Peyer's patch (tissue), 4 donors: ENCODE data around the gene MINDY4. TPM values are rescaled to one million over a fixed set of nuclear protein-coding genes. Genes with fewer than 3 reads are reported as not detected.

ENCODE experiments used
- DNase-seq, 3 donors: peaks; one replicate each; pipeline ENCODE4 v3.0.0-alpha.2; 2017 to 2019
- H3K27ac ChIP-seq, 4 donors: fragments of 200-600 bp; sonication (generic); one replicate each; pipeline ENCODE4 v1.5.1; 2016 to 2019
- H3K27me3 ChIP-seq, 2 donors: fragments of 200-600 bp; sonication (generic); one replicate each; pipeline ENCODE4 v1.5.1; 2019
- H3K36me3 ChIP-seq, 3 donors: fragments of 200-600 bp; sonication (generic); one replicate each; pipeline ENCODE4 v1.5.1; 2016 to 2019
- H3K4me1 ChIP-seq, 4 donors: fragments of 200-600 bp; sonication (generic); one replicate each; pipeline ENCODE4 v1.5.1; 2016 to 2019
- H3K4me3 ChIP-seq, 4 donors: fragments of 200-600 bp; sonication (generic); 1 replicate in 3 of 4; 2 replicates in 1 of 4; pipeline ENCODE4 v1.5.1; 2016 to 2019; ENCODE audit warnings: mild to moderate bottlenecking in 1 of 4
- H3K9me3 ChIP-seq, 4 donors: fragments of 200-600 bp; sonication (generic); one replicate each; pipeline ENCODE4 v1.5.1; 2016 to 2019; ENCODE audit warnings: mild to moderate bottlenecking in 1 of 4
- POLR2A ChIP-seq, 2 donors: fragments of 450-650 bp; IDR thresholded peaks; one replicate each; pipeline ENCODE4 v1.5.1; 2017; ENCODE audit warnings: antibody characterized with exemption in 2 of 2, mild to moderate bottlenecking in 2 of 2, moderate library complexity in 2 of 2
- total RNA-seq, 4 donors: library from RNA; depleted of rRNA; stranded (reverse); fragments of >200 nt; gene quantifications; one replicate each; pipeline ENCODE4 v1.1.0, GENCODE V29; 2016
- TF ChIP-seq, protein P1 (sequence below), 6 experiments: fragments of 450-650 bp in 4 of 6; fragments of 200-600 bp in 2 of 6; sonication (generic) in 1 of 6; IDR thresholded peaks; one replicate each; pipeline ENCODE4 v1.5.1; 2017 to 2019; ENCODE audit warnings: antibody characterized with exemption in 6 of 6, mild to moderate bottlenecking in 3 of 6, moderate library complexity in 1 of 6

Gene MINDY4
- total RNA-seq, 4 donors from 2014 or later, result 3.9 to 19.8 (median 6.8) TPM

DNA sequence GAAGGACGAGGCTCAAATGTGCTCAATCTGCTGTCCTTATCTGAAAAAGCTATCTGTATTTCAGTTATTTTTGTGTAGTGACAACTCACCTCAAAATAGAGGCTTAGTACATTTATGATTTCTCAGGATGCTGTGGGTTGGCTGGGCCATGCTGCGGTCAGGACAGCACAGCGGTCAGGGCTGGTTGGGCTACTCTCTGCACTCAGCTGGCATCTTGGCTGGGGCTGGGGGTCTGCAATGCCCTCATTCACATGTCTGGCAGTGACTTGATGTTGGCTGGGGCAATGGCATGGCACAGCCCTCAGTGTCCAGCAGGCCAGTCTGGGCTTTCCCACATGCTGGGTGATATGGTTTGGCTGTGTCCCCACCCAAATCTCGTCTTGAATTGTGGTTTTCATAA lies 34.9 kb upstream of the MINDY4 start:
- H3K36me3 ChIP-seq, result no peaks in the 10 kb centered on the region
- TF ChIP-seq, protein P1, sequence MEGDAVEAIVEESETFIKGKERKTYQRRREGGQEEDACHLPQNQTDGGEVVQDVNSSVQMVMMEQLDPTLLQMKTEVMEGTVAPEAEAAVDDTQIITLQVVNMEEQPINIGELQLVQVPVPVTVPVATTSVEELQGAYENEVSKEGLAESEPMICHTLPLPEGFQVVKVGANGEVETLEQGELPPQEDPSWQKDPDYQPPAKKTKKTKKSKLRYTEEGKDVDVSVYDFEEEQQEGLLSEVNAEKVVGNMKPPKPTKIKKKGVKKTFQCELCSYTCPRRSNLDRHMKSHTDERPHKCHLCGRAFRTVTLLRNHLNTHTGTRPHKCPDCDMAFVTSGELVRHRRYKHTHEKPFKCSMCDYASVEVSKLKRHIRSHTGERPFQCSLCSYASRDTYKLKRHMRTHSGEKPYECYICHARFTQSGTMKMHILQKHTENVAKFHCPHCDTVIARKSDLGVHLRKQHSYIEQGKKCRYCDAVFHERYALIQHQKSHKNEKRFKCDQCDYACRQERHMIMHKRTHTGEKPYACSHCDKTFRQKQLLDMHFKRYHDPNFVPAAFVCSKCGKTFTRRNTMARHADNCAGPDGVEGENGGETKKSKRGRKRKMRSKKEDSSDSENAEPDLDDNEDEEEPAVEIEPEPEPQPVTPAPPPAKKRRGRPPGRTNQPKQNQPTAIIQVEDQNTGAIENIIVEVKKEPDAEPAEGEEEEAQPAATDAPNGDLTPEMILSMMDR (IDR thresholded peaks at IDR 0.05), result no peak
- H3K27ac ChIP-seq, result no peak overlapping the region
- no peaks in the 10 kb centered on the region for H3K27me3 ChIP-seq
- peaks cover 0 to 3% (median 0%) of the 10 kb centered on the region in 4 donors for H3K9me3 ChIP-seq
- no peaks in the 10 kb centered on the region for H3K4me1 ChIP-seq
- no peak for DNase-seq
- H3K4me3 ChIP-seq, result no peak overlapping the region

DNA sequence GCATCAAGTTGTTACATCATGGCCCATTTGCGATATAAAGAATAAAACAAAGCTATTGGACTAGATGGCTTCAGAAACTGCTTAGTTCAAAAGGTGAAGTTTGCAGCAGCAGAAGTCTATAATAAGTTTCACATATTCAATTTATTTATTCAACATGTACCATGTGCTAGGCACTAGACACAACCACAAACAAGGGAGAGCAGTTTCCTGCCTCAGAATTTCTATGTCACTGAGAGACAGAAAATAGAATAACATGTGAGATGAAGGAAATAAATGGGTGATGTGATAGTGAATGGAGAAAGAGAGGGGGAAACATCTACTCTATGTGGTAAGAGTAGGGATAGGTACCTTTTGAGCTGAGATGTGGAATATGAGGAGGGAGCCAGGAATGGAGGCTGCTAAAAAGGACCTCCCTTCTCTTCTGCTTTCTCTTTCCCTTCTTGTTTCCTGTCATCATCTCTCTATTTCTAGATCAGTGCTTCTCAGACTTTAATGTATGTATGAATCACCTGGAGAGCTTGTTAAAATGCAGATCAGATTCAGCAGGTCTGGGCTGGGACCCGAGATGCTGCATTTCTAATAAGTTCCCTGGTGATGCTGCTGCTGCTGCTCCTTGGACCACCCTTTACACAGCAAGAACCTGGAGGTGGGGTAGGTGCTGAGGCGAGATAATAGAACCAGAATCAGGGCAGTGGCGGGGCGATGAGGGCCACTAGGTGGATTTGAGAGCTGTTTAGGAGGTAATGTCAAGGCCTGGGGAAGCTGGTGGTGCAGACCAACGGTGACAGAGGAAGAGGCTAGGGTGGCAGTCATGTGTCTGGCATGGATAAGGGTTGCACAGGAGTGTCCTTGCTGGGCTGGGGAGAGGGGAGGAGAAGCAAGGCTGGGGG lies 32.9 kb upstream of the MINDY4 start:
- H3K4me1 ChIP-seq, result no peaks in the 10 kb centered on the region
- H3K4me3 ChIP-seq, result no peak overlapping the region
- peaks cover 0 to 3% (median 0%) of the 10 kb centered on the region in 4 donors for H3K9me3 ChIP-seq
- no peak for DNase-seq
- TF ChIP-seq, protein P1 (IDR thresholded peaks at IDR 0.05), result no peak
- TF ChIP-seq POLR2A (IDR thresholded peaks at IDR 0.05), result no peak
- H3K36me3 ChIP-seq, result no peaks in the 10 kb centered on the region
- H3K27ac ChIP-seq, result peak overlapping the region in 2 of 4 donors; percentile 4 to 20
- H3K27me3 ChIP-seq, result no peaks in the 10 kb centered on the region

DNA sequence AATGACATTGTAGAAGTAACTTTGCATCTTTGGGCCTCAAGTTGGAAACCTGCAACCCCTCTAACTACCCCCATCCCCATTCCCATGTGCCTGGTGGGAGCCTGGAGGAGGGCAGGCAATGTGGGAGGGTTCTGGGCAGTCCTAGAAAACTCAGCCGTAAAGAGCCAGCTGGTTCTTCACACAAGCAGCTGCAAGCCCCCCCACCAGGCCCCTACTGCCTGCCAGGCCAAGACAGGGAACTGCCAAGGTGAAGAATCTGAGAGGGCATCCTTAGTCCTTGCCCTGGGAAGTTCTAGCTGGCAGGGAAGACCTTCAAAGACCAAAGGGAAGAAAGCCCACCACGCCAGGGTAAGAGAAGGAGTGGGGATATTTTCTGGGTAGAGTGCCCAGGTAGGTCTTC lies 31.5 kb upstream of the MINDY4 start:
- no peak for DNase-seq
- no peak overlapping the region for H3K27ac ChIP-seq
- no peaks in the 10 kb centered on the region for H3K27me3 ChIP-seq
- no peaks in the 10 kb centered on the region for H3K4me1 ChIP-seq
- TF ChIP-seq, protein P1 (IDR thresholded peaks at IDR 0.05), result no peak
- TF ChIP-seq POLR2A (IDR thresholded peaks at IDR 0.05), result no peak
- H3K4me3 ChIP-seq, result no peak overlapping the region
- H3K9me3 ChIP-seq, result peaks cover 0 to 3% (median 0%) of the 10 kb centered on the region in 4 donors
- no peaks in the 10 kb centered on the region for H3K36me3 ChIP-seq

DNA sequence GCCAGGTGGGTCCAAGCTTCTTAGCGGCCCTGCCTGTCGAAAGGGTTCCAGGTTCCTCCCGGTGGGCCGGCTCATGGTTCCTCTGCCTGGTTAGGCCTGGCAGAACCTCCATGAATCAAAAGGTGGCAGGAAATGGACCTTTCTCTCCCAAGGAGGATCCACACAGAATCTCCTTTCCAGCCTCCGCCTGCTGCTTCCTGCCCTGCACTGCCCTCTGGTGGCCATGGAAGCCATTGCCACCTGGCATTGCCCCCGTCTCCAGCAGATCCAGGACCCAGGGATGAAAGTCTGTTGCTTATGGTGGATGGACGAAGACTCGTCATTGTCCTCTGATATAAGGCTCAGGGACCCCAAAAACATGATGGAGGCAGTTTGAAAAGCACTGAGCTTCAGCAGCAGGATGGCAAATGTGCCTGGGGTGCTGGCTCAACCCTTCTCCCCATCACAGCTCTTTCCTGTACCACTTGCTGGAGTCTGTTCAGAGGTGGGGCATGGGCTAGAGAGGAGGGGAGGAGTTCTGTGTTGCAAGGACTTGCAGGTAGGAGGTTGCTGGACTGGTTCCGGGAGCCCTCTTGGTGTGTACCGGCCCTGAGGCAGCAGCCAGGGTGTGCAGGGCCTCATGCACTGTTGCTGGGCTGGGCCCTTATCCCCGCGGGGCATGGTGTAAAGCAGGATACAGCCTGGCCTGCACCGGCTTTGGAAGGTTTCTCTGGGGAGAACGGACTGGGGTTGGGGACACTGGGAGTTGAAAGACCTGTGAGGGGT lies 30.6 kb upstream of the MINDY4 start:
- Histone ChIP-seq H3K27ac (no peak overlapping the region), H3K4me1 (no peaks in the 10 kb centered on the region), H3K9me3 (peaks cover 0 to 3% (median 0%) of the 10 kb centered on the region in 4 donors), H3K27me3 (no peaks in the 10 kb centered on the region), H3K36me3 (no peaks in the 10 kb centered on the region), H3K4me3 (no peak overlapping the region)
- peak; percentile 62 to 91 (median 84) for DNase-seq
- TF ChIP-seq, protein P1 (IDR thresholded peaks at IDR 0.05), result peak; percentile 82 to 99 (median 96)
- TF ChIP-seq POLR2A (IDR thresholded peaks at IDR 0.05), result no peak

DNA sequence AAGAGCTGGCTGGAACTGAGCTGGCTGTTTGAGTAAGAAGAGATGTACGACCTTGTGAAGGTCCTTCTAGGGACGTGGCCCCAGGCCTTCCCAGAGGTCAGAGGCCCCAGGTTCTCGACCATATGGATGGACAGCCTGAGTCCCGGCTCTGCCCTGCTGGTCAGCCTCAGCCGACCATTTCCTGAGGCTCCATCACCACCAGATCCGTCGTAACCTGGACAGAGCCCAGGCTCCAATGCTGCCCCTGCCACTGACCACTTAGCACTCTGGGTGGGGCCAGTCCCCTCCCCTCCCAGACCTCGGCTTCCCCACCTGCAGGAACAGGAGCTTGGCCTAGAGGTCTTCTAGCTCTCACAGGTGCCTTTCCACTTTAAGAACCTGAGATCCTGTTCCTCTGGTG lies 29.9 kb upstream of the MINDY4 start:
- Histone ChIP-seq H3K4me1 (no peaks in the 10 kb centered on the region), H3K36me3 (no peaks in the 10 kb centered on the region), H3K4me3 (no peak overlapping the region), H3K27me3 (no peaks in the 10 kb centered on the region), H3K27ac (no peak overlapping the region), H3K9me3 (peaks cover 0 to 3% (median 0%) of the 10 kb centered on the region in 4 donors)
- no peak for TF ChIP-seq POLR2A (IDR thresholded peaks at IDR 0.05)
- TF ChIP-seq, protein P1 (IDR thresholded peaks at IDR 0.05), result no peak
- no peak for DNase-seq
